ENCODE results near the gene TOR2A.
A peak's percentile ranks its signal among the peaks of the same experiment; 100 is the strongest.

The TOR2A gene

GRCh38 chr9:127698985-127699670 lies 36.0 kb downstream of the TOR2A start:
- peak; percentile 71 for DNase-seq (ENCODE audit: low read depth)

DNA sequence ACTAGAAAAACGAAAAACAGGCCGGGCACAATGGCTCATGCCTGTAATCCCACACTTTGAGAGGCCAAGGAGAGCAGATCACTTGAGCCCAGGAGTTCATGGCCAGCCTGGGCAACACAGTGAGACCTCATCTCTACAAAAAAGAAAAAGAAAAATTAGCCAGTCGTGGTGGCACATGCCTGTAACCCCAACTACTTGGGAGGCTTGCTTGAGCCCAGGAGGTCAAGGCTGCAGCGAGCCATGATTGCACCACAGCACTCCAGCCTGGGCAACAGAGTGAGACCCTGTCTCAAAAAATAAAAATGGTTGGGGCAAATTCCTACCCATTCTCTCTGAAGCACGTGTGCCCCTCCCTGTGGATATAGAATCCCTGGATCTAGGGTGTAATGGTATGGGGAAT lies 36.7 kb downstream of the TOR2A start:
- no peak for DNase-seq (ENCODE audit: low read depth)

GRCh38 chr9:127697575-127697974 lies 37.5 kb downstream of the TOR2A start:
- no peak for DNase-seq (ENCODE audit: low read depth)

- DNase-seq (ENCODE audit: low read depth): no peak
Observed at GRCh38 chr9:127694890-127695720, 40.0 kb downstream of the TOR2A start.

DNA sequence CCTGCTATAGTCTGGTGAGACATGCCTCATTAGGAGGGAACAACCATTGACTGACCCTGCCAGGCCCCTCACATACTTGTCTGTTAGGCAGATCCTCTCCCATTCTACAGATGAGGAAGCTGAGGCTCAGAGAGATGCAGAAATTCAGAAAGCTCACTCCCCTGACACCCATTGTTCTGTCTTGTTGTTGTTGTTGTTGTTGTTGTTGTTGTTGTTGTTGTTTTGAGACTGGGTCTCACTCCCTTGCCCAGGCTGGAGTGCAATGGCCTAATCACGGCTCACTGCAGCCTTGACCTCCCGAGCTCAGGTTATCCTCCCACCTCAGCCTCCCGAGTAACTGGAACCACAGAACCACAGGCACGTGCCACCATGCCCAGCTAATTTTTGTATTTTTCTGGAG lies 41.4 kb downstream of the TOR2A start:
- no peak for DNase-seq (ENCODE audit: low read depth)

DNA sequence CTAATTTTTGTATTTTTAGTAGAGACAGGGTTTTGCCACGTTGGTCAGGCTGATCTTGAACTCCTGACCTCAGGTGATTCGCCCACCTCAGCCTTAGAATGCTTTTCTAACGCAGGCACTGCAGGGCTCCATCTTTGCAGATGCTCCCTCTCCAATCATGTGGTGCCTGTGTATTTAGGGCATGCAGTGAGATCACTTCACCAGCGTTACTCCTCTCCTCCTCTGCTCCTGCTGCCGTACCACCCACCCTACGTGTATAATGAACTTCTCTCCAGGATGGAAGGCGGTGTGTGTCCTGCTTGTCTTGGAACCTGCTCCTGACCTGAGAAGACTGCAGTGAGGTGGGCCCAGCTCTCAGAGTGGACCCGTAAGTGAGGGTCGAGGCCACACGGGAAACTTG lies 42.0 kb downstream of the TOR2A start:
- DNase-seq (ENCODE audit: low read depth): no peak

GRCh38 chr9:127692071-127692470 lies 43.0 kb downstream of the TOR2A start:
- no peak for DNase-seq (ENCODE audit: low read depth)

DNA sequence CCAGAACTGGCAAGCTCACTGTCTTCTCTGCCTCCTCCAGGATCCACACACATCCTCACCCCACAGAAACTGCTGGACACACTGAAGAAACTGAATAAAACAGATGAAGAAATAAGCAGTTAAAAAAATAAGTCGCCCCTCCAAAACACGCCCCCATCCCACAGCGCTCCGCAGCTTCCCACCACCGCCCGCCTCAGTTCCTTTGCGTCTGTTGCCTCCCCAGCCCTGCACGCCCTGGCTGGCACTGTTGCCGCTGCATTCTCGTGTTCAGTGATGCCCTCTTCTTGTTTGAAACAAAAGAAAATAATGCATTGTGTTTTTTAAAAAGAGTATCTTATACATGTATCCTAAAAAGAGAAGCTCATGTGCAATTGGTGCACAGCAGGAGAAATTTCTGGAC lies 44.4 kb downstream of the TOR2A start:
- no peak for DNase-seq (ENCODE audit: low read depth)

GRCh38 chr9:127689329-127690000 lies 45.6 kb downstream of the TOR2A start:
- DNase-seq (ENCODE audit: low read depth): no peak

- DNase-seq (ENCODE audit: low read depth): no peak
Observed at GRCh38 chr9:127686461-127687393, 48.4 kb downstream of the TOR2A start.

DNA sequence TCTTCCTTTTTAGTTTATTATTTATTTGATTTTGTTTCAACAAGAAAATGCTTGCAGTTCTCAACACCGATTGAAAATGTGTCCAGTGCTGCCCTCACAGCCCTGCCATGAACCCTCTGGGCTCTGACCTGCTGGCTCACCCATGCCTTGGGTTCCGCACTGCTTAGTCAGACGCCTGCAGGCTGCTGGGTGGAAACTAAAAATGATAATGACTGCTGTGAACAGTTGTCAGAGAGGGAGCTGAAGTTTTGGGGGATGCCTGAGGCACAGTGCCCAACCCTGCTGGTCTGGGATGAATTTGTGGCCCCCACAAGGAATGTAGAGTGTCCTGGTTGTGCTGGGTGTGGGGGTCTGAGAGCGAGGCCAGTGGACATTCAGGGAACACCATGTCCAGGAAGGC lies 50.5 kb downstream of the TOR2A start:
- no peak for DNase-seq (ENCODE audit: low read depth)

GRCh38 chr9:127683723-127684122 lies 51.4 kb downstream of the TOR2A start:
- no peak for DNase-seq (ENCODE audit: low read depth)

DNA sequence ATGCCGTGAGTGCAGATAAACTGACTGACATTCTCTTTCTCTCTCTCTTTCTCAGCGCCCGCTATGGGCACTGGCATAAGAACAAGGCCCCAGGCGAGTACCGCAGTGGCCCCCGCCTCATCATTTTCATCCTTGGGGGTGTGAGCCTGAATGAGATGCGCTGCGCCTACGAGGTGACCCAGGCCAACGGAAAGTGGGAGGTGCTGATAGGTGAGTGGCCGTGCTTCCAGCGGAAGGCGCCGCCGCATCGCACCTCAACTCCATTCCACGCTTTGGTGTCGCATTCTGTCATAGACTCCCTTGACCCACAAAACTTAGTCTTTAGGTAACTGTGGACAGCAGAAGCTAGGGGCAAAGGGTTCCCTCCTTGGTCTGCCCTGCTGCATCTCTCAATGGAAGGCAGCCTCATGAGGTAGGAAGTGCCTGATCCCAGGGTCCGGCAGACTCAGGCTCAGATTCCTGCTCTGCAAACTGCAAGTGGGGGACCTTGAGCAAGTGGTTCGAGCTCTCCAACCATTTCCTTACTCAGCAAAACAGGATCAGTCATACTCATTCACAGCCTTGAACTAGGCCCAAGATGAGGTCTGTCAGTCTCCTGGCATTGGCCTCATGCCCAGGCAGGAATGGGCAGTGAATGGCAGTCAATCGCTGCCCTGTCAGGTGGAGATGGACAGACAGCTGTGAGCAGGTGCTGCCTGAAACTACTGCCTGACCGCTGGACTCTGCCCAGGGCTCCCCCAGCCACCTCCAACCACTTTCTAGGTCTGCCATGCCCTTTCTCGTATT lies 52.5 kb downstream of the TOR2A start:
- DNase-seq (ENCODE audit: low read depth): no peak

Data from T follicular helper cell (primary cell).